IPS-20b (cell line): Measurements from ENCODE around the gene PATJ.

Experiments used
- H3K27ac ChIP-seq: one replicate; pipeline ENCODE4 v1.5.1; 2013; ENCODE audit warnings: low read length
- H3K27me3 ChIP-seq: 2 replicates; pipeline ENCODE4 v1.6.1; 2013; ENCODE audit warnings: mild to moderate bottlenecking, low read length, inconsistent platforms; ENCODE audit not compliant: insufficient read depth
- H3K36me3 ChIP-seq: 2 replicates; pipeline ENCODE4 v1.6.1; 2013; ENCODE audit warnings: low read depth, mild to moderate bottlenecking, inconsistent platforms, low read length, moderate library complexity; ENCODE audit not compliant: insufficient read depth
- H3K4me1 ChIP-seq: 2 replicates; pipeline ENCODE4 v1.6.1; 2013; ENCODE audit warnings: mild to moderate bottlenecking, control low read depth, inconsistent platforms, low read length, moderate library complexity; ENCODE audit not compliant: insufficient read depth
- H3K4me3 ChIP-seq: 2 replicates; pipeline ENCODE4 v1.5.1; 2013; ENCODE audit warnings: mild to moderate bottlenecking, low read length, inconsistent platforms
- H3K9ac ChIP-seq: 2 replicates; pipeline ENCODE4 v1.6.1; 2013; ENCODE audit warnings: low read depth, mild to moderate bottlenecking, inconsistent platforms, low read length, moderate library complexity
- H3K9me3 ChIP-seq: 2 replicates; pipeline ENCODE4 v1.6.1; 2013; ENCODE audit warnings: mild to moderate bottlenecking, low read depth, low read length, inconsistent platforms; ENCODE audit not compliant: insufficient read depth

Gene PATJ

GRCh38 chr1:61904354-61904753, 162.1 kb downstream of the PATJ start:
- H3K4me1 ChIP-seq, result peaks cover 8% of the 10 kb centered on the region; the same call in 1 of the 2 replicates

GRCh38 chr1:61907102-61907501, 164.8 kb downstream of the PATJ start:
- no peak overlapping the region for H3K4me3 ChIP-seq
- H3K9ac ChIP-seq, result no peak overlapping the region
- no peaks in the 10 kb centered on the region for H3K27me3 ChIP-seq
- H3K36me3 ChIP-seq, result peaks cover 13% of the 10 kb centered on the region
- no peak overlapping the region for H3K27ac ChIP-seq
- H3K4me1 ChIP-seq, result peaks cover 8% of the 10 kb centered on the region; the same call in 1 of the 2 replicates
- H3K9me3 ChIP-seq, result no peaks in the 10 kb centered on the region

More at GRCh38 chr1:61904354-61904753, 162.1 kb downstream of the PATJ start:
- Histone ChIP-seq H3K4me3 (no peak overlapping the region), H3K27ac (no peak overlapping the region), H3K36me3 (peaks cover 15% of the 10 kb centered on the region), H3K27me3 (no peaks in the 10 kb centered on the region), H3K9me3 (no peaks in the 10 kb centered on the region), H3K9ac (no peak overlapping the region)

- H3K4me3 ChIP-seq, result no peak overlapping the region
- no peaks in the 10 kb centered on the region for H3K27me3 ChIP-seq
- peaks cover 8% of the 10 kb centered on the region; the same call in 1 of the 2 replicates for H3K4me1 ChIP-seq
- peaks cover 13% of the 10 kb centered on the region for H3K36me3 ChIP-seq
- H3K9ac ChIP-seq, result no peak overlapping the region
- no peak overlapping the region for H3K27ac ChIP-seq
- H3K9me3 ChIP-seq, result no peaks in the 10 kb centered on the region
These were observed 167.8 kb downstream of the PATJ start for GRCh38 chr1:61910035-61910434.

- Histone ChIP-seq H3K9me3 (no peaks in the 10 kb centered on the region), H3K36me3 (no peaks in the 10 kb centered on the region), H3K27ac (no peak overlapping the region), H3K4me3 (no peak overlapping the region), H3K4me1 (no peaks in the 10 kb centered on the region), H3K27me3 (no peaks in the 10 kb centered on the region), H3K9ac (no peak overlapping the region)
These were observed 172.7 kb downstream of the PATJ start for GRCh38 chr1:61914823-61915482.

- Histone ChIP-seq H3K36me3 (no peaks in the 10 kb centered on the region), H3K27ac (no peak overlapping the region), H3K9ac (no peak overlapping the region), H3K9me3 (no peaks in the 10 kb centered on the region), H3K27me3 (no peaks in the 10 kb centered on the region), H3K4me3 (no peak overlapping the region), H3K4me1 (no peaks in the 10 kb centered on the region)
These were observed 179.2 kb downstream of the PATJ start for GRCh38 chr1:61921435-61921834.

GRCh38 chr1:61922950-61923480, 180.7 kb downstream of the PATJ start:
- H3K27ac ChIP-seq, result no peak overlapping the region

GRCh38 chr1:61925591-61926298, 183.5 kb downstream of the PATJ start:
- Histone ChIP-seq H3K27me3 (no peaks in the 10 kb centered on the region), H3K4me1 (peaks cover 4% of the 10 kb centered on the region; the same call in 1 of the 2 replicates), H3K27ac (no peak overlapping the region), H3K9me3 (no peaks in the 10 kb centered on the region), H3K36me3 (no peaks in the 10 kb centered on the region; the same call in 1 of the 2 replicates), H3K9ac (no peak overlapping the region), H3K4me3 (no peak overlapping the region)

More at GRCh38 chr1:61922950-61923480, 180.7 kb downstream of the PATJ start:
- Histone ChIP-seq H3K9ac (no peak overlapping the region), H3K9me3 (no peaks in the 10 kb centered on the region), H3K27me3 (no peaks in the 10 kb centered on the region), H3K36me3 (no peaks in the 10 kb centered on the region; the same call in 1 of the 2 replicates), H3K4me1 (no peaks in the 10 kb centered on the region), H3K4me3 (no peak overlapping the region)

- H3K27ac ChIP-seq, result no peak overlapping the region
- H3K4me3 ChIP-seq, result no peak overlapping the region
These were observed 184.3 kb downstream of the PATJ start for GRCh38 chr1:61926597-61926996.

GRCh38 chr1:61930116-61930645, 187.9 kb downstream of the PATJ start:
- Histone ChIP-seq H3K4me1 (peaks cover 4% of the 10 kb centered on the region; the same call in 1 of the 2 replicates), H3K4me3 (no peak overlapping the region), H3K9ac (no peak overlapping the region), H3K9me3 (no peaks in the 10 kb centered on the region), H3K36me3 (no peaks in the 10 kb centered on the region; the same call in 1 of the 2 replicates), H3K27me3 (no peaks in the 10 kb centered on the region), H3K27ac (no peak overlapping the region)

More at GRCh38 chr1:61926597-61926996, 184.3 kb downstream of the PATJ start:
- no peaks in the 10 kb centered on the region; the same call in 1 of the 2 replicates for H3K36me3 ChIP-seq
- peaks cover 4% of the 10 kb centered on the region; the same call in 1 of the 2 replicates for H3K4me1 ChIP-seq
- H3K27me3 ChIP-seq, result no peaks in the 10 kb centered on the region
- H3K9ac ChIP-seq, result no peak overlapping the region
- H3K9me3 ChIP-seq, result no peaks in the 10 kb centered on the region

GRCh38 chr1:61931587-61932279, 189.5 kb downstream of the PATJ start:
- no peaks in the 10 kb centered on the region for H3K9me3 ChIP-seq
- H3K4me1 ChIP-seq, result peaks cover 4% of the 10 kb centered on the region; the same call in 1 of the 2 replicates
- H3K27ac ChIP-seq, result no peak overlapping the region
- no peaks in the 10 kb centered on the region; the same call in 1 of the 2 replicates for H3K36me3 ChIP-seq
- no peaks in the 10 kb centered on the region for H3K27me3 ChIP-seq
- no peak overlapping the region for H3K9ac ChIP-seq
- no peak overlapping the region for H3K4me3 ChIP-seq

- Histone ChIP-seq H3K9me3 (no peaks in the 10 kb centered on the region), H3K36me3 (no peaks in the 10 kb centered on the region), H3K27ac (no peak overlapping the region), H3K9ac (no peak overlapping the region), H3K27me3 (no peaks in the 10 kb centered on the region), H3K4me1 (no peaks in the 10 kb centered on the region), H3K4me3 (no peak overlapping the region)
These were observed 193.2 kb downstream of the PATJ start for GRCh38 chr1:61935516-61935915.
